ENCODE results near the gene GRM1. TPM values are rescaled to one million over a fixed set of nuclear protein-coding genes. Genes with fewer than 3 reads are reported as not detected.

GRM1 gene
- total and polyA plus RNA-seq, 12 donors, result under 0.01 to 1.3 (median 0.07) TPM; not detected in 3

DNA sequence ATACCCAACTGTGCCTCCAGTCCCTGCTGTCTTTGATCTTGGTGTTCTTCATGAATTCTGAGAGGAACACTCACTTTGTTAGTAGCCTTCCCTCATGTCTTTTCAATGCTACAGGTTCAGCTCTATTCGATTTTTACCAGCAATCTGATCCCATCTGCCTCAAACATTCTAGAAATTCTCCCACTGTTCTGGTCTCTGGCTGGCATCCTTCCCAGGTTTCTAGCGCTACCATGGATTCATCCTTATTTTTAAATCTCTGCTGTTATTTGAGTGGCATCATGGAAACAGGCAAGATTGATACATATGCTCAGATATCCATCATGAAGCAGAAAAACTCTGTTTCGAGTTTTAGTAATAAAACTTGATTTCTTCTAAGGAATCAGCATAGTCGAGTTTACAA, 94.8 kb downstream of the GRM1 start:
- Histone ChIP-seq H3K9me3 (replicated peaks in 1 of 3) (no peaks in the 10 kb centered on the region), H3K36me3 (replicated peaks in 1 of 2) (no peaks in the 10 kb centered on the region), H3K27ac (no peak overlapping the region), H3K4me1 (replicated peaks in 1 of 2) (no peaks in the 10 kb centered on the region), H3K27me3 (no peaks in the 10 kb centered on the region), H3K4me3 (no peak overlapping the region)
- WGBS, 4 donors, result 68 to 74% (median 72%) methylated on average over 4 of the region's 4 CpGs
- intact Hi-C loops (cut with DNase I), result no loop called here
- DNase-seq, result no peak
- TF ChIP-seq, protein P1, sequence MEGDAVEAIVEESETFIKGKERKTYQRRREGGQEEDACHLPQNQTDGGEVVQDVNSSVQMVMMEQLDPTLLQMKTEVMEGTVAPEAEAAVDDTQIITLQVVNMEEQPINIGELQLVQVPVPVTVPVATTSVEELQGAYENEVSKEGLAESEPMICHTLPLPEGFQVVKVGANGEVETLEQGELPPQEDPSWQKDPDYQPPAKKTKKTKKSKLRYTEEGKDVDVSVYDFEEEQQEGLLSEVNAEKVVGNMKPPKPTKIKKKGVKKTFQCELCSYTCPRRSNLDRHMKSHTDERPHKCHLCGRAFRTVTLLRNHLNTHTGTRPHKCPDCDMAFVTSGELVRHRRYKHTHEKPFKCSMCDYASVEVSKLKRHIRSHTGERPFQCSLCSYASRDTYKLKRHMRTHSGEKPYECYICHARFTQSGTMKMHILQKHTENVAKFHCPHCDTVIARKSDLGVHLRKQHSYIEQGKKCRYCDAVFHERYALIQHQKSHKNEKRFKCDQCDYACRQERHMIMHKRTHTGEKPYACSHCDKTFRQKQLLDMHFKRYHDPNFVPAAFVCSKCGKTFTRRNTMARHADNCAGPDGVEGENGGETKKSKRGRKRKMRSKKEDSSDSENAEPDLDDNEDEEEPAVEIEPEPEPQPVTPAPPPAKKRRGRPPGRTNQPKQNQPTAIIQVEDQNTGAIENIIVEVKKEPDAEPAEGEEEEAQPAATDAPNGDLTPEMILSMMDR (IDR thresholded peaks at IDR 0.05), result no peak
- no peak for TF ChIP-seq POLR2A (IDR thresholded peaks at IDR 0.05)

DNA sequence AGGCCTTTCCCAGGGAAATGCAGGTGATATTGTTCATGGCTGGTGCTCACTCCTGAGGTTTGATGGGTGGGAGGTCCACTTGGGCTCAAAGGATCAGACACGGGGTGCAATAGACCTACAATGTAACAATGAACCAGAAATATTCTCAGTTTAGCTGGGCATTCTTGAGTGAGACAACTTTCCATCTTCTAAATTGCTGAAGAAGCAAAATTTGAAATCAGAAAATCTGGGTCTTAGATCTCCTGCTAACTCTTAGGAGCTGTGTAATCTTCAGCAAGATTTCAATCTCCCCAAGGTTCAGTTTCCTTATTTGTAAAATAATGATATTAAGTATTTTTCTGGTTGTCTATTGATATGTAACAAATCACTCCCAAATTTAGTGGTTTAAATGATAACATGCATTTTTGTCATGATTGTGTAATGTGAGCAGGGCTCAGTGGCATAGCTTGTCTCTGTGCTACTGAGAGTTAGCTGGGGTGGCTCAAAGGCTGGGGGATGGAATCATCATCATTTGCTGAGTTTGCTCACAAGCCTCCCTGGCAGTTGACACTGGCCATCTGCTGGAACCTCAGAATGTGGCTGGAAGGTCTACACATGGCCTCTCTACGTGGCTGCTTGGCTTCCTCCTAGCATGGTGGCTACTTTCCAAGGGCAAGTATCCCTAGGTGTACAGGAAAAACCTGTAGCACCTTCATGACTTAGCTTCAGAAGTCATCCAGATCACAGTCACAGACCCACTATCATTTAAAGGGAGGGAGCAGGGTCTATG, 98.8 kb downstream of the GRM1 start:
- no peaks in the 10 kb centered on the region for H3K36me3 ChIP-seq (replicated peaks in 1 of 2)
- H3K9me3 ChIP-seq (replicated peaks in 1 of 3), result no peaks in the 10 kb centered on the region
- TF ChIP-seq, protein P1 (IDR thresholded peaks at IDR 0.05), result no peak
- no peak for TF ChIP-seq POLR2A (IDR thresholded peaks at IDR 0.05)
- intact Hi-C loops (cut with DNase I), result no loop called here
- no peak for DNase-seq
- WGBS, 4 donors, result 66 to 81% (median 72%) methylated on average over 1 to 2 of the region's 2 CpGs
- H3K27ac ChIP-seq, result no peak overlapping the region
- no peaks in the 10 kb centered on the region for H3K4me1 ChIP-seq (replicated peaks in 1 of 2)
- H3K27me3 ChIP-seq, result no peaks in the 10 kb centered on the region
- no peak overlapping the region for H3K4me3 ChIP-seq

DNA sequence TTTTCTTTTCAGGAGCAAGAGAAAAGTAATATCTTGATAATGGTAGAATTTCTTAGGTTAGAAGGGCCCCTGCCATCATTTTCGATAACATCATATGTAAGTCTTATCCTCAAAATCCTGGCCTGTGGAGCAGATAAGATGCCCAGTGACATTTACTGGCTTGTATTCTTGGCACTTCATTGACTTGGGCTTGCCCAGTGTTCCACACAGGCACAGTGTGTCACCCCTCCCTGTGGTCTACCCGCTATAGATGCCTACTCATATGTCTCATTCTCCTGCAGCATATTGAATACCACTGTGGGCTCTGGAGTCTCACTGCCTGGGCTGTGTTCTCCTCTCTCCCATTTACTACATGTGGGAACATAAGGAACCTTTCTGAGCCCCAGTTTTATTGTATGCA, 105.0 kb downstream of the GRM1 start:
- no peak for DNase-seq
- TF ChIP-seq, protein P1 (IDR thresholded peaks at IDR 0.05), result no peak
- TF ChIP-seq POLR2A (IDR thresholded peaks at IDR 0.05), result no peak
- no peak overlapping the region for H3K4me3 ChIP-seq
- WGBS, 4 donors, result 78 to 90% (median 84%) methylated on average over 1 to 2 of the region's 2 CpGs
- intact Hi-C loops (cut with DNase I), result no loop called here
- H3K4me1 ChIP-seq (replicated peaks in 1 of 2), result no peaks in the 10 kb centered on the region
- no peaks in the 10 kb centered on the region for H3K9me3 ChIP-seq (replicated peaks in 1 of 3)
- H3K36me3 ChIP-seq (replicated peaks in 1 of 2), result no peaks in the 10 kb centered on the region
- H3K27me3 ChIP-seq, result no peaks in the 10 kb centered on the region
- no peak overlapping the region for H3K27ac ChIP-seq

DNA sequence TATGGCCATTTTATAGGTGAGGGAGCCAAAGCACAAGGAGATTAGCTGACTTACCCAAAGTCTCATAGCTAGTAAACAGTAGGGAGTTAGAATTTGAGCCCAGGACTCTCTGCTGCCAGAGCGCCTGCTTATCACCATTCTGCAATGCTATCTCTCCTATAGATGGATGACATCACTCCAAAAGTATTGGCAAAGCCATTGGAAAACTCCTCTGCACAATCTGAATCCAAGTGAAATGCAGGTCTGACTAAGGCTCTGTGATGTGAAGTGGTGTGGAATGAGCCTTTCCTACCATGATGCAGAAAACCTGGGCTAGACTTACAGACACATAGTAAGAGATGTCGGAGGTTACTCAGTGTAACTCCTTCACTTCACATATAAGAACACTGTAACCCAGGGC, 106.3 kb downstream of the GRM1 start:
- intact Hi-C loops (cut with DNase I), result no loop called here
- TF ChIP-seq POLR2A (IDR thresholded peaks at IDR 0.05), result no peak
- TF ChIP-seq, protein P1 (IDR thresholded peaks at IDR 0.05), result no peak
- 86 to 100% (median 90%) methylated on average over 2 of the region's 2 CpGs for WGBS, 4 donors
- Histone ChIP-seq H3K9me3 (replicated peaks in 1 of 3) (no peaks in the 10 kb centered on the region), H3K36me3 (replicated peaks in 1 of 2) (no peaks in the 10 kb centered on the region), H3K4me1 (replicated peaks in 1 of 2) (no peaks in the 10 kb centered on the region), H3K4me3 (no peak overlapping the region), H3K27ac (no peak overlapping the region), H3K27me3 (no peaks in the 10 kb centered on the region)
- no peak for DNase-seq

Data from adrenal gland (tissue), 12 donors.